Activated naive CD4-positive, alpha-beta T cell treated with anti-CD3 and anti-CD28 coated beads, Interleukin-2, amount 50 U/mL, for 16 hours (primary cell): ENCODE data around the gene TUBA4B.
"Not testable (repeated sequence)": the region's sequence is repeated elsewhere in the genome, so short reads cannot be mapped to it uniquely, and the experiment has no call there.

ENCODE experiments used
- DNase-seq: peaks from one replicate; pipeline ENCODE4 v3.0.0-alpha.2; 2020

TUBA4B gene

GRCh38 chr2:219291910-219292490 is 39.0 kb downstream of the TUBA4B start:
- no peak for DNase-seq

DNA sequence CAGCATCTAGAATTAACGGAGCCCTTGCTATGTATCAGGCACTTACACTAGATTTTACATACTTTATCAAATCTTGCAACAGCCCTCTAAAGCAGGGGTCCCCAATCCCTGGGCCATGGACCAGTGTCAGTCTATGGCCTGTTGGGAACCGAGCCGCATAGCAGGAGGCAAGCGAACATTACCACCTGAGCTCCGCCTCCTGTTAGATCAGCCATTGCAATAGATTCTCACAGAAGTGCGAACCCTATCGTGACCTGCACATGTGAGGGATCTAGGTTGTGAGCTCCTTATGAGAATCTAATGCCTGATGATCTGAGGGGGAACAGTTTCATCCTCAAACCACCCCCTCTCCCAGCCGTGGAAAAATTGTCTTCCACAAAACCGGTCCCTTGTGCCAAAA is 39.6 kb downstream of the TUBA4B start:
- no peak for DNase-seq

GRCh38 chr2:219293736-219294231 is 40.7 kb downstream of the TUBA4B start:
- DNase-seq, result no peak

DNA sequence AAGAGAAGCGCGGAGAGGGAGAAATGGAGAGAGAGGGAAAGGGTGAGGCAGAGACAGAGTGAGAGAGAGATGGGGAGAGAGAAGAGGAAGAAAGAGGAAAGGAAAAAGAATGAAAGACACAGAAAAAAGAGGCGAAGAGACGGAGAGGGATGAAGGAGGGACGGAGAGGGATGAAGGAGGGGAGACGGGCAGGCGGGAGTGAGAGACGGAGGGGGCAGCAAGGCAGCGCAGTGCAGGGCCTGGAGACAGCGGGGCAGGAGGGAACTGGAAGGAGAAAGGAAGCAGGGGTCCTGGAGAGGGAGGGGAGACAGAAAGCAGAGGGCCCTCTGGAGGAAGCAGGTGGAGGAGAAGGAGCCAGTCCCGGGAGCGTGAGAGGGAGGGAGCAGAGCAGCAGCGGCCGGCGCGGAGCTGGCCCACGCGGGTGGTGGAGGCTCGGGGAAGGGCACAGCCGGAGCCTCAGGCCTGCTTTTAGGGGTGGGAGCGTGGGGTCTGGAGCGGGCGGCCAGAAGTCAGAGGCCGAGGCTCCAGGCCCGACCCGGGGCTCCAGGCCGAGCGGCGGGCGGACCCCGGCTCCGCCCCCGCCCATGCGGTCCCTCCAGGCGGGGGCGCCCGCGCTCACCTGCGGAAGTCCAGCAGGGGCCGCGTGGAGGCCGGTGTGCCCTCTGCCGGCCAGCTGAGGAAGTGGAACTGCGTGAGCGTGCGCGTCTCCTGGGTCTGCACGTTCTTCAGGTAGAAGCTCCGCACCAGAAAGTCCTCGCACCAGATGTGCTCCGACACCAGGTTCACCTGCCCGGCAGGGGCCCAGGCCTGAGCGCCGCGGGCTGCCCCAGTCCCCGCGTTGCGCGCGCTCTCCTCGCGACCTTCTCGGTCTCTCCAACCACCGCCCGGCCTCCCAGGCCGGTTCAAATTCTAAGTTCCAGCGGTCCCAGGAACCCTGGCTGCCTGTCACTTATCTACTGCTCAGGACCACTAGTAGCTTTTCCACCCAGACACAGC is 41.6 kb downstream of the TUBA4B start:
- DNase-seq, result peak; percentile 89

DNA sequence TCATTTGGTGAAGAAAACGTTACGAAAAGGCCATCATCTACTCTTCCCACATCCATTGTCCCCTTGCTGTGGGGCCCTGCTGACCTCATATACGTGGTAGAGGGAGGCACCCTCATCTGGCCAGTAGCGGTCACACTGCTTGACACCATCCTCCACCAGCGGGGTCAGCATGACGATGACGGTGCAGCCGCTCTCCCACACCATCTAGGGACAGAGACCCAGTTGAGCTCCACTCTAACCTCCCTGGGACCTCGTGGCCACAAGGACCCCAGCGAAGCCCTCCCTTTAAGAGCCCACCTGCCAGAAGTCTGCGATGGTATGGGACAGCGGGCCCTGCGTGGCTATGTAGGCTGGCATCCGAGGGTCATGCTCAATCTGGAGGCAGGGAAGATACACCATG is 43.1 kb downstream of the TUBA4B start:
- DNase-seq, result no peak

DNA sequence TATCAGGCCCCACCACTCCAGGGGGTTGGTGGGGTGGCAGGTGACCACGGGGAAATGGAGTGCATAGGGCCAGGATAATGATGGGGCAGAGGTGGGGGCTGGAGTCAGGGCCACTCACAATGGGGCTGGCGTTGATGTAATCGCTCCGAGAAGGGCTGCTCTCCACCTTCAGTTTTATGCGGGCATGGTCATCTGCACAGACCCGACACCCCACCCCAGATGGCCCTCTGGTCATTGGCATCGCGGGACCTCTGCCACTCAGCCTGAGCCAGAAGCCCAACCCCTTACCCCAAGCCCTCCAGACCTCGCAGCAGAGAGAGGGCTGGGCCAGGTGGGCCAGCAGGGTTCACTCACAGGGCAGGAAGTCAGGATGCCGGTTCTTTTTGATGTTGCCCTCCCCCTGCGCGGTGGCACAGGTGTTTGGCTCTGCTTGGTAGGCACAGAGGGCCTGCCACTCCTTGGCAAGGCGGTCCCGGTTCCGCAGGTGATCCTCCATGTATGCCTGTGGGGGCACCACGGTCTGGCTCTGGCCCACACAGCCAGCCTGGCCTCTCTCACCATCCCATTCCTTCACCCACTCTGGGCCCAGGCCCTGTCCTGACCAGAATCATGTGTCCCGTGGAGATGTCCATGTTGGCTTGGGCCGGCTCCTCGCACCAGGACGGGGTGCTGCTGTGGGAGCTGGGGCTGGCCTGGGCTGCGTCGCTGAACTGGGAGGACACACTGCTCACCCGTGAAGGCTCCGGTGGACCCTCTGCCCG is 43.8 kb downstream of the TUBA4B start:
- no peak for DNase-seq

- no peak for DNase-seq
Measured at GRCh38 chr2:219297766-219298456, 44.9 kb downstream of the TUBA4B start.

- DNase-seq, result peak; percentile 89
Measured at GRCh38 chr2:219298759-219299371, 45.8 kb downstream of the TUBA4B start.

DNA sequence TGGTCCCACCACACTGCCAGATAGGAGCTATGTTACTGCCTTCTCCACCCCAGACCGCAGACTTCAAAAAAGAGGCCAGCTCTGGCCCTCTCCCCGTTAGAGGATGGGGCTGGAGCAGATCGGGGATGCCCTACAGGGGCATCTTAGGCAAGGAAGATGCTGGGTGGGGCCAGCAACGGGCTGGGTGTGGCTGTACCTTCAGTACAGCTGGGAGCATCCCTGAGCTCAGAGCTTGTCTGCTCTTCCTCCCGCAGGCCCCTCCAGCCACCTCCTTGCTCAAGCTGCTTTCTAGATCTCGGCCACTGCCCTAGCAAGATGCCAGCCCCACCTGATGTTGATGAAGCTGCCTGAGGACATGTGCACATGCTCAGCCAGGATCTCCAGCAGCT is 46.3 kb downstream of the TUBA4B start:
- no peak for DNase-seq

GRCh38 chr2:219300022-219300421 is 47.0 kb downstream of the TUBA4B start:
- no peak for DNase-seq

DNA sequence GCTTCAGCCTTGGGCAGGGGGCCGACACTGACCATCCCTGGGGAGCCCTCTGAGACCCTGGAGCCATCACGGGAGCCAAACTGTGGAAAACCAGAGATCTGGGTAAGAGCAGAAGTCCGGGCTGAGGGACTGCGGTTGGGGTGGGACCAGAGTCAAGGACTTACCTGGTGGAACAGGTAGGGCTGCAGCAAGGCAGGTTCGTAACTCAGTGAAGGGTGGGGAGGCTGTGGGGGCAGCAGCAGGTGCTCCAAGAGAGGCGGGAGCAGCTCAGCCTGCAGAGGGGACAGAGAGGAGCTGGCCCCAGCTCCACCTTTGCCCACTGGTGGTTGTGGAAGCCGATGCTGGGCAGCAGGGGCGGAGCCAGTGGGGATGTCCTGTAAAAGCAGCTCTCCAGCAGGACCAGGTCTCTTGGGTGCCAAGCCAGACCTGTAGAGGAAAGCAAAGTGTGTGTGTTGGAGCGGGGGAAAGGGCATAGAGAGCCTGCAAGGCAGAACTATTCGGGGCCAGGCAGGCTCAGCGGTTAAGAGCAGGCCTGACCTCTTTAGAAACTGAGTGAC is 49.4 kb downstream of the TUBA4B start:
- no peak for DNase-seq

- no peak for DNase-seq
Measured at GRCh38 chr2:219304223-219304622, 51.2 kb downstream of the TUBA4B start.

- no peak for DNase-seq
Measured at GRCh38 chr2:219306047-219306446, 53.0 kb downstream of the TUBA4B start.

GRCh38 chr2:219308142-219309101 is 55.4 kb downstream of the TUBA4B start:
- DNase-seq, result peak; percentile 72

DNA sequence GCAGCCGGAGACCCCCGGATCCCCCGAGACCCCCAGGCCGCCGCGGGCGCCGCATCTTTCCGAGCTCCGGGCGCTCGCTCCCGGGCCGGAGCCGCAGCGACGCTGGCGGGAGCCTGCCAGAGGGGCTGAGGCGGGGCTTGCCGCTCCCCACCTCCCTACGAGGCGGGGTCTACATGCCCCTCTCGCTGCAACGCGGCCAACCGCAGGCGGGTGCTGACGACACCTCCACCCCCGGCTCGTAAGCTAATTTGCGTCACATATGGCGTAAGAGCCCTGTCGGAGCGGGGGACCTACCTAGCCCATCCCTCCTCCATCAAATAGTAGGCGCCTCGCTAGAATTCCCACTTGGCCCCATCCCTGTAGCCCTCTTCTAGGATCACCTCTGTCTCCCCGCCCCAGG is 56.2 kb downstream of the TUBA4B start, which contains the start of gene PTPRN:
PTPRN (minus strand) TSS at position 124 of the 400 bp plus-strand sequence; CDS start at position 55, 69 bp downstream.
- DNase-seq, result no peak

- not testable (repeated sequence) for DNase-seq
Measured at GRCh38 chr2:219312683-219313263, 59.7 kb downstream of the TUBA4B start.

DNA sequence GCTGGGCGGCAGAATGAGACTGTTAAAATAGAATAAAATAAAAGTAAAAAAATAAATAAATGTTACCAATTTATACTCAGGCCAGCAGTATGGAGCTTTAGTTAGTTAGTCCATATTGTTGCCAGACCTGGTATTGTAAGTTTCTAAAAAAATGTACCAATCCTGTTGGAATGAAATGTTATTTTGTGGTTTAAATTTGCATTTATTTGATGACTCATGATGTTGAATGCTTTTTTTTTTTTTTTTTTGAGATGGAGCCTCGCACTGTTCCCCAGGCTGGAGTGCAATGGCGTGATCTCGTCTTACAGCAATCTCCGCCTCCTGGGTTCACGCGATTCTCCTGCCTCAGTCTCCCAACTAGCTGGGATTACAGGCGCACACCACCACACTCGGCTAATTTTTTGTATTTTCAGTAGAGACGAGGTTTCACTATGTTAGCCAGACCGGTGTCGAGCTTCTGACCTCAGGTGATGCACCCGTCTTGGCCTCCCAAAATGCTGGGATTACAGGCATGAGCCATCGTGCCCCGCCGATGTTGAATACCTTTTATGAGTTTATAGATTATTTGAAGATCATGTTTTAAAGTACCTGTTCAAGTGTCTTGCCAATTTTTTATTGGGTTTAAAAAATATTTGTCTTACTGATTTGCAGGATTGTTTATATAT is 61.9 kb downstream of the TUBA4B start:
- DNase-seq, result no peak
